GM19463 (cell line): ENCODE data around the gene CMIP.

Experiments
- ATAC-seq: cut with Tn5 transposase; IDR thresholded peaks from one replicate; pipeline ENCODE4 v1.9.1; 2021; ENCODE audit warnings: mild to moderate bottlenecking, moderate library complexity; ENCODE audit not compliant: unreplicated experiment

CMIP gene

DNA sequence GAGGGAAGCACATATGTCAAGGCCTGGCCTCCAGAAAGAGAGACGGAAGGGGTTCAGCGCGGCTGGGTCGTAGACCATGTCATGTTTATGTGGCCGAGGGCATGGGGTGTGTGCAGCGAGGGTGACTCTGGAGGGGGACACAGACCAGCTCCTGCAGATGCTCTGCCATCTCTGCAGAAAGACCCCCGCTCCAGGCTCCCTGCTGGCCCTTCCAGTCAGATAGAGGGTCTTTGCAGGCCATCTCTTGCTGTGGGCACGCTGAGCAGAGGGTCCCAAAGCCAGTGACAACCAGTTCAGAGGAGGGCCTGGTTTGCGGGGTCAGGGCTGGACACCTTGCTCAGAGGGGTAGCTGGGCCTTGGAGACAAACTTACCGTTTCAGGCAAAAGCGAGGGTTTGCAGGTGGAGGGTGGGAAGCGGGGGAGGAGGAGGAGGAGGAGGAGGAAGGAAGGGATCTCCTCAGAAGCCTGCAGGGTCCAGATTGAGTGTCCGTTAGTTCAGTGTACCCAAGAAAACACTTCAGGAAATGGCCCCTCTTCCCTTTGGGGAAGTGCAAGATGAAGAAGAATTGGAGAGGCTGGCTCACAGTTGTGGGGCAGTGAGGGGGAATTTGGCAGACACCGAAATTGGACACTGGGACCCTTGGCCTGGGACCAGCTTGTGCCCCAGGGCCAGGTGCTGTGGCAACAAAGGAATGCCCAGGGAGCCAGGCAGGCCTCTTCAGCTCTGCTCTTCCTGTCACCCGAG, 102.8 kb downstream of the CMIP start:
- no peak for ATAC-seq

GRCh38 chr16:81547939-81548216, 103.3 kb downstream of the CMIP start:
- ATAC-seq, result no peak

- no peak for ATAC-seq
Observed at GRCh38 chr16:81548551-81548875, 103.9 kb downstream of the CMIP start.

GRCh38 chr16:81548876-81549546, 104.4 kb downstream of the CMIP start:
- ATAC-seq, result peak; percentile 39

GRCh38 chr16:81549547-81550431, 105.2 kb downstream of the CMIP start:
- no peak for ATAC-seq

GRCh38 chr16:81550432-81550808, 105.8 kb downstream of the CMIP start:
- no peak for ATAC-seq

- peak; percentile 51 for ATAC-seq
Observed at GRCh38 chr16:81551151-81551808, 106.7 kb downstream of the CMIP start.

DNA sequence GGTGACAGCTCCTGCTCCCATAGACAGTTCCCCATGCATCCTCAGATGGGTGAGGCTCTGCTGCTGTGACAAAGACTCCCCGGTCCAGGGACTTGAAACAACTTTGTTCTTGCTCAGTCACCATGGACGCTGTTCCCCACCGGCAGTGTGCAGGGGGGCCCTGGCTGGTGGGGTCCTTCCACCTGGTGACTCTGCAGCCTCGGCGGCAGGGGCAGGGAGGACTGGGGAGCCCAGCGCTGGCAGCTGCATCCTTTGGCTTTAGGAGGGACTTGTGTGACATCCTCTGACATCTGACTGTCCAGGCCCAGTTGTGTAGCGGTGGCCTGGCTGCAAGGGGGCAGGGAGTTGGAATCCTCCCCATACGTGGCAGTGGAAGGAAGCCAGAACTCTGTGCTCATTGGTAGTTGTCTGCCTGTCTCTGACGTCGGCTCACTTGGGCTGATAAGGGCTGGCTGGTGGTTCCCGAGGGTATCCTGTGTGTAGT, 107.3 kb downstream of the CMIP start:
- ATAC-seq, result no peak

DNA sequence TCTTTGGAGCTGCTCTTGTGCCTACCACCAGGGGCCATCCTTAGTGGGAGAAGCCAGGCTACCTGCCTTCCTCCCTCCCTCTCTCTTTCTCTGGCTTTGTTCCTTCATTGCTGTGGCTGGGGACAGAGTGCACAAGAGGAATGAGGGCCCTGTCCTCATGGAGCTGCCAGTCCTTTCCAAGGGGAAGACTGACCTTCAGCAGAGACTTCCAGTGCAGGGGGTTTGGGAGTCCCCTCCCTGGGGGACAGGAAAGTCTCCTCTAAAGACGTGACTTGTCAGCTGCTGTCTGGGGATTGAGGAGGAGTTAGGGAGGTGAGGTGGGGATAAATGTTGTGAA, 108.1 kb downstream of the CMIP start:
- ATAC-seq, result no peak

- no peak for ATAC-seq
Observed at GRCh38 chr16:81553080-81553813, 108.6 kb downstream of the CMIP start.

GRCh38 chr16:81553814-81554675, 109.4 kb downstream of the CMIP start:
- no peak for ATAC-seq

DNA sequence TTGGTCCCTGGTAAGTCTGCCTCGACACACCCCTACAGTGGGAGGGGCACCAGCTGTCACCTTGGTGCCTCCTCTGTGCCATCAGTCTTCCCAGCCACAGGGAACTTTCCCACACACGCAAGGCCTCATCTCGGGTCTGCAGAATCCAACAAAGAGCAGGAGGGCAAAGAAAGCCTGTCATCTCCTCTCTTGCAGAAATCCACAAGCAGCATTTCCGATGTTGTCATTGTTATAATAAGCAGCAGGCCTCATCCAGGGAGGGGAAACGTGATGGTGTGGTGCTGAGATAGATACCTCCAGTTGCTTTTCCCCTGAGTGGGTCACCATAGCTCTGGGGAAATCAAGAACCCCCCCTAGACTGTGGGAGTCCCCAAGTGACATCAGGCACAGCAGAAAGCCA, 110.4 kb downstream of the CMIP start:
- no peak for ATAC-seq

DNA sequence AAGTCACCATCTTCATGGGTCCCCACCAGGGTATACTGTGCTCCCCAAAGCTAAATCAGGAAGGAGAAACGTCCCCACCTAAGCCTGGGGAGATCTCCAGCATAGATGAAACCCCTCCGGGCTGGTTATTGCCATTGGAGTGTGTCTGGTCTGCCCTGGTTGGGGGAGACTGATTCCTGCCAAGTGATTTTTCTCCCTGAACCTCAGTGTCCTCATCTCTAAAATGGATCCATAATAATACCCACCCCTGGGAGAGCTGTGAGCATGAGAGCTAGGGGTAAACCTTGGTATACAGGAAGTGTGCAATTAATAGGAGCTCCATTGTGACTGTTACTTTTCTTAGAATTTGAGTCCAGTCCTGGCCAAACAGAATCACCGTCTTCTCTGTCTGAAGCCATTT, 111.1 kb downstream of the CMIP start:
- no peak for ATAC-seq

GRCh38 chr16:81556715-81557284, 112.2 kb downstream of the CMIP start:
- no peak for ATAC-seq

- no peak for ATAC-seq
Observed at GRCh38 chr16:81558077-81558443, 113.5 kb downstream of the CMIP start.

DNA sequence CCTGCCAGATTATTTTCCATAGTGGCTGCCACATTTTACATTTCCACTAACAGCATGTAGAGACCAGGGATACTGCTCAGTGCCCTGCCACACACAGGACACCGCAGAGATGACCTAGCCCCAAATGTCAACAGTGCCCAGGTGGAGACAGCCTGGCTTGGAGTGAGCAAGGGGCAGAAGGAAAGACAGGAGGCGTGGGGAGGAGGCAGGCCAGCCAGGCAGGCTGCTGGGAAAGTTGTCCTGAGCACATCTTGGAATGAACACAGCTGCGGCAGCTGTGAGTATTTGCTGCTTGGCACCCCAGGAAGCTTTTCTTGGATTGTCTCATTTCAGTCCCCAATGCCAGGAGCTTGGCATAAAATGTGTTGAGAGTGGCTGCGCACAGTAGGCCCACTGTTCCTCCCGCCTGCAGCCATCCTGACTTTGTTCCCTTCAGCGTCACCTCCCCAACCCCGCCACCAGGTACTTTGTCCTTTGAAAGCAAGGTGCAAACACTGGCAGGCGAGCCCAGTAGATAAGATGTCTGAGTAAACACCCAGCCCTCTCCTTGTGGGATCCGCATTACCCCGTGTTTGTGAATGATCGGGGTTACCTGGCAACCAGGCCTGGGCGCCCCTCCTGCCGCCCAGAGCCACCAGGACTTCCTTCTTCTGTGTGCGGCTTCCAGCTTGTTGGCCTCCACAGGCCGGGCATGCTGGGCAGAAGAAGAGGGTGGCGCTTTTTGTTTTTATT, 114.0 kb downstream of the CMIP start:
- no peak for ATAC-seq

DNA sequence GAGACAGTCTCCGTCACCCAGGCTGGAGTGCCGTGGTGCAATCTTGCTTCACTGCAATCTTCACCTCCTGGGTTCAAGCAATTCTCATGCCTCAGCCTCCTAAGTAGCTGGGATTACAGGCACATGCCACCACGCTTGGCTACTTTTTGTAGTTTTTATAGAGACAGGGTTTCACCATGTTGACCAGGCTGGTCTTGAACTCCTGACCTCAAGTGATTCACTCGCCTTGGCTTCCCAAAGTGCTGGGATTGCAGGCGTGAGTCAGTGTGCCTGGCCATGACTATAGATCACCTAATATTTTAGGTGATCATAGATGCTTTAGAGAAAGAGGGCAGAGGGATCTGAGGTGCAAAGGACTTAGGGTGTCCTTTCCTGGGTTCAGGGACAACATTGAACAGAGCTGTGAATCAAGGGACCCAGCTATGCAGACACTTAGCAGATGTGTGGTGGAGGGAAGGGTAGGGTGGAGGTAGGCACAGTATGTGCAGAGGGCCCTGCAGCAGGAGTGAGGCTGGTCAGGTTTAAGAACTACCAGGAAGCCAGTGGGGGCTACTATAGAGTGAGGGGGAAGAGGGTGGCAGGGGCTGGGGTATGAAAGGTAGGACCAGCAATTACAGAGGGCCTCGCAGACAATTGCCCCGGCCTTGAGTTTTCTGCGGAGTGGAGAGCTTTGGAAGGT, 116.5 kb downstream of the CMIP start:
- no peak for ATAC-seq

DNA sequence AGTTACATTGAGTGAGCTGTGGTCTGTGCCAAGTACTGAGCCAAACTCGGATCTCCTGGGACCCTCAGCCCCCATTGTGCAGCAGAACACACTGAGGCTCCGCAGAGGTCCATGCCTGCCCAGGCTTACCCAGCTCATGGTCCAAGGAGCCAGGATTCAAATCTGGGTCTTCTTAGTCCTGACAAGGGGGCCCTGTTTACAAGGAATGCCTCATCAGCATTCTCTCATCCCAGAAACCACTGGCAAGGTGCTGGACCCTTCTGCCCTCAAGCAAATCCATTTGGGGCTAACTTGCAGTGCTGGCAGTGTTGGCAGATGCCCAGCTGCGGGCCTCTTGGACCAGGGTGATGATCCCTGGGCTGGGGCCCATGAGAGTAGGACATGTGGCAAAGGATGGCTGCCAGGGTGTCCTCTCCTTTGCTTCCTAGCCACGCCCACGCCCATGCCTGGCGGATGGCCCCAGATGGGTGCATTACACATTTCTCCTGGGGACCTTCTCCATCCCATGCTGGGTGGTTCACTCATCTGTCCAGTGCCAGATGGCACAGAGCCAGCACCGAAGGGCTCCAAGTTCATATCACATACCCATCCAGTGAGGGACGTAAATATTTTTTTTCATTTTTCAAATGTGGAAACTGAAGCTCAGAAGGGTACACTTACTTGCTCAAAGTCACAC, 117.7 kb downstream of the CMIP start:
- ATAC-seq, result no peak
